Measurements from ENCODE around the gene KRT8. TPM values are rescaled to one million over a fixed set of nuclear protein-coding genes. Genes with fewer than 3 reads are reported as not detected.

Gene KRT8
- total and polyA plus RNA-seq, 4 experiments from 2014 or later: 0.29 to 1.1 (median 0.64) TPM

- intact Hi-C loops (cut with micrococcal nuclease): no loop called here
- no peak for DNase-seq
- H3K27ac Mint-ChIP-seq: peak overlapping the region in 1 of 7 donors; percentile 12
These were observed 4.5 kb downstream of the KRT8 start for GRCh38 chr12:52900166-52900895.

GRCh38 chr12:52899338-52900035, 5.4 kb downstream of the KRT8 start:
- Histone ChIP-seq H3K27me3 (ENCODE audit: insufficient read depth, low read length) (no peaks in the 10 kb centered on the region), H3K9me3 (ENCODE audit: control insufficient read depth in 1 of 2, low read length in 2 of 2) (no peaks in the 10 kb centered on the region), H3K36me3 (ENCODE audit: insufficient read depth, low read length) (no peaks in the 10 kb centered on the region), H3K27ac (ENCODE audit: low read depth, low read length) (no peak overlapping the region), H3K4me3 (ENCODE audit: low read length in 2 of 2) (no peak overlapping the region), H3K4me1 (ENCODE audit: insufficient read depth, low read length) (peaks cover 5% of the 10 kb centered on the region)
- Mint-ChIP-seq H3K27me3 (peaks cover 5 to 20% of the 10 kb centered on the region in 2 donors), H3K27ac (peak overlapping the region in 1 of 7 donors; percentile 19), H3K9me3 (no peaks in the 10 kb centered on the region), H3K36me3 (no peaks in the 10 kb centered on the region), H3K4me3 (no peak overlapping the region), H3K4me1 (peaks cover 0 to 5% (median 3%) of the 10 kb centered on the region in 4 donors)
- intact Hi-C loops (cut with micrococcal nuclease): no loop called here
- CTCF ChIA-PET (ENCODE audit: partially characterized antibody): interaction anchor here (0.9 to 1.7 kb wide), 3 partner anchors 14 to 81 kb away, joined by 3 to 4 read pairs (median 3); no protein-coding TSS in a partner anchor
- POLR2A ChIA-PET (ENCODE audit: partially characterized antibody): no interaction called here
- no peak for DNase-seq

More at GRCh38 chr12:52900166-52900895, 4.5 kb downstream of the KRT8 start:
- Mint-ChIP-seq H3K27me3 (peaks cover 5 to 18% of the 10 kb centered on the region in 2 donors), H3K4me3 (no peak overlapping the region), H3K36me3 (no peaks in the 10 kb centered on the region), H3K9me3 (no peaks in the 10 kb centered on the region), H3K4me1 (peaks cover 0 to 5% (median 3%) of the 10 kb centered on the region in 4 donors)
- H3K4me1 ChIP-seq (ENCODE audit: insufficient read depth, low read length): peaks cover 5% of the 10 kb centered on the region
- no peak overlapping the region for H3K27ac ChIP-seq (ENCODE audit: low read depth, low read length)
- H3K36me3 ChIP-seq (ENCODE audit: insufficient read depth, low read length): no peaks in the 10 kb centered on the region
- ChIA-PET POLR2A (ENCODE audit: partially characterized antibody) (no interaction called here), CTCF (ENCODE audit: partially characterized antibody) (interaction anchor here (1.7 kb wide), 1 partner anchor 15 kb away, joined by 4 read pairs; no protein-coding TSS in a partner anchor)
- H3K4me3 ChIP-seq (ENCODE audit: low read length in 2 of 2): no peak overlapping the region
- no peaks in the 10 kb centered on the region for H3K27me3 ChIP-seq (ENCODE audit: insufficient read depth, low read length)
- H3K9me3 ChIP-seq (ENCODE audit: control insufficient read depth in 1 of 2, low read length in 2 of 2): no peaks in the 10 kb centered on the region

- H3K27ac ChIP-seq (ENCODE audit: low read depth, low read length): no peak overlapping the region
- H3K4me3 ChIP-seq (ENCODE audit: low read length in 2 of 2): no peak overlapping the region
- no peak for DNase-seq
- ChIA-PET POLR2A (ENCODE audit: partially characterized antibody) (no interaction called here), CTCF (ENCODE audit: partially characterized antibody) (interaction anchor here (1.2 to 2.4 kb wide), 4 partner anchors 11 to 88 kb away, joined by 3 to 11 read pairs (median 6); no protein-coding TSS in a partner anchor)
- Mint-ChIP-seq H3K27me3 (peaks cover 2 to 17% of the 10 kb centered on the region in 2 donors), H3K4me1 (peaks cover 0 to 1% (median 0%) of the 10 kb centered on the region in 4 donors), H3K4me3 (no peak overlapping the region), H3K27ac (peak overlapping the region in 1 of 7 donors; percentile 35), H3K36me3 (no peaks in the 10 kb centered on the region), H3K9me3 (no peaks in the 10 kb centered on the region)
- H3K36me3 ChIP-seq (ENCODE audit: insufficient read depth, low read length): no peaks in the 10 kb centered on the region
- no peaks in the 10 kb centered on the region for H3K27me3 ChIP-seq (ENCODE audit: insufficient read depth, low read length)
- intact Hi-C loops (cut with micrococcal nuclease): no loop called here
- H3K9me3 ChIP-seq (ENCODE audit: control insufficient read depth in 1 of 2, low read length in 2 of 2): no peaks in the 10 kb centered on the region
- no peaks in the 10 kb centered on the region for H3K4me1 ChIP-seq (ENCODE audit: insufficient read depth, low read length)
These were observed 8.4 kb downstream of the KRT8 start for GRCh38 chr12:52896190-52897100.

- Histone ChIP-seq H3K4me1 (ENCODE audit: insufficient read depth, low read length) (no peaks in the 10 kb centered on the region), H3K9me3 (ENCODE audit: control insufficient read depth in 1 of 2, low read length in 2 of 2) (no peaks in the 10 kb centered on the region), H3K27me3 (ENCODE audit: insufficient read depth, low read length) (no peaks in the 10 kb centered on the region), H3K27ac (ENCODE audit: low read depth, low read length) (no peak overlapping the region), H3K36me3 (ENCODE audit: insufficient read depth, low read length) (no peaks in the 10 kb centered on the region), H3K4me3 (ENCODE audit: low read length in 2 of 2) (no peak overlapping the region)
- Mint-ChIP-seq H3K27ac (peak overlapping the region in 1 of 7 donors; percentile 31), H3K36me3 (no peaks in the 10 kb centered on the region), H3K9me3 (no peaks in the 10 kb centered on the region), H3K4me3 (no peak overlapping the region), H3K4me1 (peaks cover 0 to under 1% (median 0%) of the 10 kb centered on the region in 4 donors), H3K27me3 (peaks cover 2 to 15% of the 10 kb centered on the region in 2 donors)
- intact Hi-C loops (cut with micrococcal nuclease): no loop called here
- ChIA-PET POLR2A (ENCODE audit: partially characterized antibody) (no interaction called here), CTCF (ENCODE audit: partially characterized antibody) (interaction anchor here (1.3 to 2.4 kb wide), 3 partner anchors 10 to 85 kb away, joined by 6 to 11 read pairs (median 7); no protein-coding TSS in a partner anchor)
- DNase-seq: no peak
These were observed 9.1 kb downstream of the KRT8 start for GRCh38 chr12:52895726-52896189.

GRCh38 chr12:52892974-52893373, 11.9 kb downstream of the KRT8 start:
- Histone ChIP-seq H3K4me3 (ENCODE audit: low read length in 2 of 2) (no peak overlapping the region), H3K9me3 (ENCODE audit: control insufficient read depth in 1 of 2, low read length in 2 of 2) (no peaks in the 10 kb centered on the region), H3K27me3 (ENCODE audit: insufficient read depth, low read length) (no peaks in the 10 kb centered on the region), H3K27ac (ENCODE audit: low read depth, low read length) (no peak overlapping the region), H3K4me1 (ENCODE audit: insufficient read depth, low read length) (no peaks in the 10 kb centered on the region), H3K36me3 (ENCODE audit: insufficient read depth, low read length) (no peaks in the 10 kb centered on the region)
- ChIA-PET POLR2A (ENCODE audit: partially characterized antibody) (no interaction called here), CTCF (ENCODE audit: partially characterized antibody) (interaction anchor here (1.0 to 3.1 kb wide), 3 partner anchors 8 to 88 kb away, joined by 3 to 17 read pairs (median 4); no protein-coding TSS in a partner anchor)
- H3K27me3 Mint-ChIP-seq: peaks cover 4 to 12% of the 10 kb centered on the region in 2 donors
- intact Hi-C loops (cut with micrococcal nuclease): no loop called here
- no peak for DNase-seq
- no peak overlapping the region for H3K4me3 Mint-ChIP-seq
- no peaks in the 10 kb centered on the region for H3K4me1 Mint-ChIP-seq
- no peaks in the 10 kb centered on the region for H3K9me3 Mint-ChIP-seq
- no peak overlapping the region for H3K27ac Mint-ChIP-seq
- no peaks in the 10 kb centered on the region for H3K36me3 Mint-ChIP-seq

GRCh38 chr12:52892207-52892852, 12.5 kb downstream of the KRT8 start:
- peaks cover 4 to 12% of the 10 kb centered on the region in 2 donors for H3K27me3 Mint-ChIP-seq
- no peaks in the 10 kb centered on the region for H3K27me3 ChIP-seq (ENCODE audit: insufficient read depth, low read length)
- H3K36me3 ChIP-seq (ENCODE audit: insufficient read depth, low read length): no peaks in the 10 kb centered on the region
- no peak overlapping the region for H3K4me3 Mint-ChIP-seq
- ChIA-PET CTCF (ENCODE audit: partially characterized antibody) (interaction anchor here (1.0 to 3.1 kb wide), 3 partner anchors 7 to 88 kb away, joined by 3 to 17 read pairs (median 4); no protein-coding TSS in a partner anchor), POLR2A (ENCODE audit: partially characterized antibody) (no interaction called here)
- H3K4me1 Mint-ChIP-seq: no peaks in the 10 kb centered on the region
- H3K4me1 ChIP-seq (ENCODE audit: insufficient read depth, low read length): no peaks in the 10 kb centered on the region
- H3K27ac Mint-ChIP-seq: no peak overlapping the region
- no peaks in the 10 kb centered on the region for H3K9me3 Mint-ChIP-seq
- H3K27ac ChIP-seq (ENCODE audit: low read depth, low read length): no peak overlapping the region
- no peak for DNase-seq
- intact Hi-C loops (cut with micrococcal nuclease): no loop called here
- H3K36me3 Mint-ChIP-seq: no peaks in the 10 kb centered on the region
- H3K4me3 ChIP-seq (ENCODE audit: low read length in 2 of 2): no peak overlapping the region
- no peaks in the 10 kb centered on the region for H3K9me3 ChIP-seq (ENCODE audit: control insufficient read depth in 1 of 2, low read length in 2 of 2)

Measured in CD4-positive, alpha-beta memory T cell (primary cell).